WI38 (cell line): ENCODE data around the gene GPRIN1.
A peak's percentile ranks its signal among the peaks of the same experiment; 100 is the strongest.

Experiments used
- H3K4me3 ChIP-seq: 2 replicates; pipeline ENCODE4 v1.5.1; 2011; ENCODE audit warnings: low read depth, mild to moderate bottlenecking, control low read depth, low read length
- CTCF ChIP-seq: IDR thresholded peaks from 2 replicates; pipeline ENCODE4 v1.5.1; 2012; ENCODE audit warnings: low read depth, mild to moderate bottlenecking, control low read depth, low read length

GPRIN1 gene

GRCh38 chr5:176609724-176610434, at the start of gene GPRIN1:
Gene GPRIN1, minus strand, starts transcription at chr5:176610156. Its CDS starts 10,322 bp downstream, at chr5:176599834.
- peak within 1 kb of the TSS; percentile 67 for H3K4me3 ChIP-seq
- TF ChIP-seq CTCF, result no peak

GRCh38 chr5:176659512-176659839, 49.5 kb upstream of the GPRIN1 start:
- TF ChIP-seq CTCF, result no peak
- no peak overlapping the region for H3K4me3 ChIP-seq

GRCh38 chr5:176658817-176659511, 49.0 kb upstream of the GPRIN1 start:
- H3K4me3 ChIP-seq, result no peak overlapping the region
- TF ChIP-seq CTCF, result no peak

GRCh38 chr5:176658007-176658599, 48.1 kb upstream of the GPRIN1 start:
- H3K4me3 ChIP-seq, result no peak overlapping the region

GRCh38 chr5:176656467-176656990, 46.6 kb upstream of the GPRIN1 start:
- H3K4me3 ChIP-seq, result no peak overlapping the region
- TF ChIP-seq CTCF, result no peak

More at GRCh38 chr5:176658007-176658599, 48.1 kb upstream of the GPRIN1 start:
- peak; percentile 90 for TF ChIP-seq CTCF

GRCh38 chr5:176654856-176655255, 44.9 kb upstream of the GPRIN1 start:
- no peak for TF ChIP-seq CTCF
- H3K4me3 ChIP-seq, result no peak overlapping the region
